GM12878 (cell line): Measurements from ENCODE around the gene GPBAR1. TPM values are rescaled to one million over a fixed set of nuclear protein-coding genes. Genes with fewer than 3 reads are reported as not detected.

Source experiments
- ATAC-seq: fragments of 200-7000 bp; cut with Tn5 transposase; 3 replicates; pipeline ENCODE4 v1.9.1; 2020; ENCODE audit warnings: mild to moderate bottlenecking, moderate library complexity
- BruUV-seq: library from RNA; stranded (reverse); fragments of 400-500 nt; replicated peaks from 2 replicates; lab custom pipeline; 2021; lab: Mats Ljungman, UMichigan
- CTCF ChIA-PET: fragments of 300-600 bp; sonication (Branson Sonifier 250); formaldehyde crosslinking; extraction: SDS; loops from one replicate; lab custom pipeline; 2021; ENCODE audit warnings: inconsistent platforms; lab: Yijun Ruan, JAX
- POLR2A ChIA-PET: fragments of 350-600 bp; formaldehyde crosslinking; extraction: SDS; loops from one replicate; lab custom pipeline; 2021; ENCODE audit warnings: inconsistent platforms; lab: Charles Lee
- RAD21 ChIA-PET: fragments of 300-600 bp; sonication (Branson Sonifier 250); formaldehyde crosslinking; loops from one replicate; lab custom pipeline; 2023; ENCODE audit warnings: antibody characterized with exemption; ENCODE audit not compliant: unreplicated experiment; lab: Charles Lee
- SMC1A ChIA-PET: fragments of 300-600 bp; sonication (Branson Sonifier 250); formaldehyde crosslinking; loops from one replicate; lab custom pipeline; 2023; ENCODE audit not compliant: unreplicated experiment, uncharacterized antibody; lab: Charles Lee
- DNase-seq: peaks from one replicate; pipeline ENCODE4 v3.0.0-alpha.2; 2011; ENCODE audit warnings: low read depth, low spot score
- FAIRE-seq: peaks from 3 replicates; lab custom pipeline; 2011; peaks lifted over from hg19 to GRCh38; lab: Jason Lieb, UNC
- H2AFZ ChIP-seq: 2 replicates; pipeline ENCODE4 v1.6.0; 2011; ENCODE audit warnings: low read depth, low read length, control low read depth; ENCODE audit not compliant: control insufficient read depth
- H3K27ac ChIP-seq: 2 replicates; pipeline ENCODE4 v1.5.1; 2011; ENCODE audit warnings: control low read depth; ENCODE audit not compliant: control insufficient read depth, insufficient read depth
- H3K27me3 ChIP-seq, 2 experiments: replicated peaks in 1 of 2; 2 replicates each; pipeline versions ENCODE4 v1.6.0 to v1.6.1; 2011; ENCODE audit warnings: low read length in 1 of 2; ENCODE audit not compliant: control insufficient read depth in 2 of 2, insufficient read depth in 2 of 2
- H3K36me3 ChIP-seq, 2 experiments: 2 replicates each; pipeline ENCODE4 v1.5.1; 2011; ENCODE audit warnings: low read length in 1 of 2; ENCODE audit not compliant: control insufficient read depth in 2 of 2, insufficient read depth in 2 of 2
- H3K4me1 ChIP-seq: 2 replicates; pipeline ENCODE4 v1.6.1; 2011; ENCODE audit warnings: mild to moderate bottlenecking, low read length, moderate library complexity, mixed read lengths; ENCODE audit not compliant: control insufficient read depth, insufficient read depth
- H3K4me2 ChIP-seq: 2 replicates; pipeline ENCODE4 v1.6.0; 2011; ENCODE audit warnings: control low read depth; ENCODE audit not compliant: control insufficient read depth, insufficient read depth
- H3K4me3 ChIP-seq: fragments of 200-600 bp; sonication (generic); 2 replicates; pipeline ENCODE4 v1.5.1; 2016
- H3K79me2 ChIP-seq: 2 replicates; pipeline ENCODE4 v1.6.0; 2011; ENCODE audit warnings: low read length; ENCODE audit not compliant: control insufficient read depth, insufficient read depth
- H3K9ac ChIP-seq: 2 replicates; pipeline ENCODE4 v1.8.0; 2011; ENCODE audit warnings: low read length, control low read depth, mixed read lengths; ENCODE audit not compliant: control insufficient read depth, insufficient read depth
- H3K9me3 ChIP-seq: replicated peaks from 3 replicates; pipeline ENCODE4 v1.5.1; 2011; ENCODE audit warnings: mild to moderate bottlenecking, low read length; ENCODE audit not compliant: control insufficient read depth, insufficient read depth
- H4K20me1 ChIP-seq: 2 replicates; pipeline ENCODE4 v1.6.0; 2011; ENCODE audit not compliant: control insufficient read depth, insufficient read depth
- BACH1 ChIP-seq: fragments of 450-650 bp; IDR thresholded peaks from 2 replicates; pipeline ENCODE4 v1.6.1; 2017; ENCODE audit warnings: mild to moderate bottlenecking, borderline replicate concordance
- BHLHE40 ChIP-seq, 2 experiments: fragments of 450-650 bp in 1 of 2; IDR thresholded peaks; 2 replicates each; pipeline ENCODE4 v1.6.1; 2011 to 2017; ENCODE audit warnings: low read depth in 2 of 2, borderline replicate concordance in 1 of 2, improper control_type of control experiment in 1 of 2, low read length in 1 of 2, mild to moderate bottlenecking in 1 of 2
- EED ChIP-seq: sonication (generic); IDR thresholded peaks from 2 replicates; pipeline ENCODE4 v1.6.1; 2016; ENCODE audit warnings: antibody characterized with exemption, low read depth
- EP300 ChIP-seq, 2 experiments: fragments of 150-350 bp in 1 of 2; IDR thresholded peaks; 2 replicates each; pipeline ENCODE4 v1.6.1; 2011 to 2012; ENCODE audit warnings: low read depth in 2 of 2, low read length in 2 of 2, borderline replicate concordance in 1 of 2, improper control_type of control experiment in 1 of 2, inconsistent platforms in 1 of 2; ENCODE audit not compliant: control insufficient read depth in 1 of 2
- FOS ChIP-seq: IDR thresholded peaks from 3 replicates; pipeline ENCODE4 v1.6.1; 2011; ENCODE audit warnings: borderline replicate concordance; ENCODE audit not compliant: insufficient read length; ENCODE audit errors: extremely low read depth
- HCFC1 ChIP-seq: fragments of 150-350 bp; IDR thresholded peaks from 2 replicates; pipeline ENCODE4 v1.6.1; 2014; ENCODE audit warnings: low read length
- IRF3 ChIP-seq: fragments of 450-650 bp; IDR thresholded peaks from 2 replicates; pipeline ENCODE4 v1.6.1; 2014; ENCODE audit warnings: mild to moderate bottlenecking
- NKRF ChIP-seq: fragments of 450-650 bp; conservative IDR thresholded peaks from 2 replicates; pipeline ENCODE4 v1.6.1; 2017; ENCODE audit warnings: mild to moderate bottlenecking, moderate library complexity
- RAD21 ChIP-seq: IDR thresholded peaks from 2 replicates; pipeline ENCODE4 v1.6.1; 2011; ENCODE audit warnings: mild to moderate bottlenecking, low read depth, low read length, moderate library complexity; ENCODE audit not compliant: insufficient read depth
- RELA ChIP-seq: fragments of 450-650 bp; IDR thresholded peaks from 2 replicates; pipeline ENCODE4 v1.8.0; 2014; ENCODE audit warnings: borderline replicate concordance; ENCODE audit not compliant: partially characterized antibody
- SMARCA5 ChIP-seq: fragments of 450-650 bp; IDR thresholded peaks from 2 replicates; pipeline ENCODE4 v1.6.1; 2017; ENCODE audit warnings: mild to moderate bottlenecking
- ZNF687 ChIP-seq: fragments of 450-650 bp; IDR thresholded peaks from 2 replicates; pipeline ENCODE4 v1.6.1; 2017; ENCODE audit warnings: mild to moderate bottlenecking, moderate library complexity
- WGBS: methylation state at CpG from one replicate; pipeline ENCODE4 v1.1.6; 2016; ENCODE audit warnings: low lambda C conversion rate; ENCODE audit not compliant: insufficient replicate concordance, insufficient coverage; ENCODE audit errors: missing lambda C conversion rate; 5-methylcytosine and 5-hydroxymethylcytosine counted together
- in situ Hi-C: fragments of 300-500 bp; cut with MboI; formaldehyde crosslinking; loops from 9 replicates; pipeline ENCODE4 v1.14.3; 2018; ENCODE audit warnings: mixed read lengths
- intact Hi-C: fragments of 100-400 bp; cut with micrococcal nuclease; formaldehyde crosslinking; loops from one replicate; pipeline ENCODE4 v1.14.2; 2022; ENCODE audit not compliant: unreplicated experiment
- polyA plus RNA-seq, 11 experiments: library from polyadenylated mRNA; depleted of rRNA in 4 of 11; unstranded in 6 of 11; stranded (reverse) in 5 of 11; fragments of >200 nt; fragmentation: Nextera tagmentation in 4 of 11; fragmentation: Illumina TruSeq in 1 of 11; extraction: Ambion mirVana in 4 of 11; extraction: Trizol in 1 of 11; gene quantifications; 1 replicate in 1 of 11; 2 replicates in 10 of 11; pipeline versions ENCODE4 v1.2.1 to v1.2.3, GENCODE V29; 2011 to 2016; ENCODE audit warnings: inconsistent platforms in 2 of 11, missing spikeins in 2 of 11, low read depth in 1 of 11
- total RNA-seq, 4 experiments: library from RNA; depleted of rRNA in 3 of 4; stranded (reverse); fragments of >200 nt in 3 of 4; fragmentation: Illumina TruSeq in 1 of 4; extraction: Trizol in 1 of 4; gene quantifications; 2 replicates each; pipeline versions ENCODE4 v1.2.1 to v1.2.3, GENCODE V29; 2013 to 2021

The GPBAR1 gene
- total and polyA plus RNA-seq, 10 of the 15 experiments (the other 5 are each of a cell fraction or from before 2014, with no cell fraction given), result 0.03 to 0.36 (median 0.11) TPM; not detected in 3

- SMC1A ChIA-PET, result interaction anchor here (0.7 to 9.5 kb wide), 7 partner anchors 9 to 101 kb away, joined by 3 to 194 read pairs (median 7); partner anchors contain the start of genes AAMP, CATIP and PNKD
- peak; percentile 37 to 56; a peak in 3 of 4 replicates for TF ChIP-seq BHLHE40 (IDR thresholded peaks at IDR 0.05; ENCODE audit: borderline replicate concordance in 1 of 2, low read depth in 2 of 2, low read length in 1 of 2)
- TF ChIP-seq HCFC1, result no peak
- TF ChIP-seq SMARCA5, result peak; percentile 96
- peak; percentile 66; the same call in 1 of the 2 replicates for TF ChIP-seq NKRF
- peak; percentile 51 for TF ChIP-seq RELA
- no peak for TF ChIP-seq EP300 (IDR thresholded peaks at IDR 0.05; ENCODE audit: borderline replicate concordance in 1 of 2, control insufficient read depth in 1 of 2, low read depth in 2 of 2, low read length in 2 of 2)
- TF ChIP-seq EED, result no peak
- no peak for TF ChIP-seq ZNF687
- no peak for TF ChIP-seq FOS
- no peak for TF ChIP-seq IRF3
- TF ChIP-seq BACH1, result peak; percentile 66; the same call in 1 of the 2 replicates
- peak; percentile 51 for TF ChIP-seq RAD21
These were observed 31.5 kb downstream of the GPBAR1 start, which contains the start of gene TMBIM1 for GRCh38 chr2:218292048-218293014. Gene TMBIM1, minus strand, starts transcription at chr2:218292503. Its CDS starts 10,362 bp downstream, at chr2:218282141.

More at GRCh38 chr2:218292048-218293014, 31.5 kb downstream of the GPBAR1 start, which contains the start of gene TMBIM1:
- Histone ChIP-seq H4K20me1 (no peaks in the 10 kb centered on the region), H3K36me3 (no peaks in the 10 kb centered on the region), H3K4me1 (peaks cover 28% of the 10 kb centered on the region), H3K9me3 (no peaks in the 10 kb centered on the region), H3K9ac (peak within 1 kb of the TSS; percentile 80), H3K27me3 (no peaks in the 10 kb centered on the region), H3K4me3 (peak within 1 kb of the TSS; percentile 85), H3K4me2 (peak within 1 kb of the TSS; percentile 81), H2AFZ (peak within 1 kb of the TSS; percentile 94), H3K79me2 (peaks cover 20% of the 10 kb centered on the region), H3K27ac (peak within 1 kb of the TSS; percentile 72)
- RAD21 ChIA-PET, result interaction anchor here (1.2 to 5.9 kb wide), 5 partner anchors 9 to 105 kb away, joined by 4 to 79 read pairs (median 8); partner anchors contain the start of genes AAMP, CATIP and PNKD
- in situ Hi-C loops, result loop anchor here (25.0 kb wide), 1 partner anchor 95 kb away; the partner anchor contains the start of genes CTDSP1 and SLC11A1
- ATAC-seq, result peak; percentile 87
- intact Hi-C loops, result loop anchor here (2.0 to 10.0 kb wide), 2 partner anchors 104 to 362 kb away; partner anchors contain the start of genes BCS1L and ZNF142
- CTCF ChIA-PET, result interaction anchor here (0.6 to 8.2 kb wide), 14 partner anchors 8 to 113 kb away, joined by 3 to 150 read pairs (median 8); partner anchors contain the start of genes AAMP, CATIP and PNKD
- 4% methylated on average over 53 of the region's 63 CpGs for WGBS
- no peak for FAIRE-seq
- no TSS peak for BruUV-seq
- no peak for DNase-seq
- POLR2A ChIA-PET, result interaction anchor here (3.2 to 3.3 kb wide), 2 partner anchors 20 to 104 kb away, joined by 19 read pairs; no protein-coding TSS in a partner anchor
